ENCODE measurements around the gene CIZ1. TPM values are rescaled to one million over a fixed set of nuclear protein-coding genes. Genes with fewer than 3 reads are reported as not detected.

CIZ1 gene
- total and polyA plus RNA-seq, 4 donors: 36.6 to 83.7 (median 50.5) TPM

DNA sequence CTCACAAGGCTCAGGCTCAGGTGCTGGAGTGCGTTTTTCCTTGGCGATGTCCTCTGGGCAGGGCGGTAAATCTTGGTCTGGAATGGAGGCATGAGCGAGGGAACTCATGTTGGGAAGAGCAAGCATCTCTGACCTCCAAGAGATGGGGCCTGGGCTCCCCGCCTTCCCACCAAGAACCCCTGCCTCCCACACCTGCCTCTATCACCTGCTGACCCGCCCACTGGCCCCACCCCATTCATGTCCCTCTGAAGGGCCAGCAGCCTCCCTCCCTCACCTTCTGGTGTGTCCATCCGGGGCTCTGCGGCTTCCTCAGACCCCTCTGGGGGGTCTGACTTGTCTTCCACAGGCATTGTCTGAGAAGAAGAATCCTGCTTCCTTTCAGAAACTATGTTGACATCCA, 10.9 kb downstream of the CIZ1 start:
- no peak overlapping the region for H3K4me3 ChIP-seq
- 97% methylated on average over 8 of the region's 8 CpGs for WGBS, 2 donors
- peaks cover 0 to 6% (median 0%) of the 10 kb centered on the region in 4 donors for H3K9me3 ChIP-seq (ENCODE audit: control insufficient read depth in 4 of 4, insufficient read depth in 3 of 4, low read length in 3 of 4)
- no peak overlapping the region for H3K27ac ChIP-seq (ENCODE audit: low read depth in 1 of 2, low read length in 1 of 2)
- no peak for ATAC-seq (ENCODE audit: insufficient read depth, low FRiP score)
- H3K9ac ChIP-seq (ENCODE audit: insufficient read depth in 1 of 2, low read length in 2 of 2): no peak overlapping the region
- H3K36me3 ChIP-seq (ENCODE audit: control insufficient read depth in 4 of 4, insufficient read depth in 4 of 4, low read length in 4 of 4): peaks cover 32 to 60% (median 52%) of the 10 kb centered on the region in 4 donors
- no peaks in the 10 kb centered on the region for H3K4me1 ChIP-seq (ENCODE audit: control insufficient read depth in 5 of 5, insufficient read depth in 5 of 5, low read length in 5 of 5)
- H3K27me3 ChIP-seq (ENCODE audit: control insufficient read depth in 3 of 3, insufficient read depth in 3 of 3, low read length in 2 of 3): no peaks in the 10 kb centered on the region
- TF ChIP-seq, protein P1, sequence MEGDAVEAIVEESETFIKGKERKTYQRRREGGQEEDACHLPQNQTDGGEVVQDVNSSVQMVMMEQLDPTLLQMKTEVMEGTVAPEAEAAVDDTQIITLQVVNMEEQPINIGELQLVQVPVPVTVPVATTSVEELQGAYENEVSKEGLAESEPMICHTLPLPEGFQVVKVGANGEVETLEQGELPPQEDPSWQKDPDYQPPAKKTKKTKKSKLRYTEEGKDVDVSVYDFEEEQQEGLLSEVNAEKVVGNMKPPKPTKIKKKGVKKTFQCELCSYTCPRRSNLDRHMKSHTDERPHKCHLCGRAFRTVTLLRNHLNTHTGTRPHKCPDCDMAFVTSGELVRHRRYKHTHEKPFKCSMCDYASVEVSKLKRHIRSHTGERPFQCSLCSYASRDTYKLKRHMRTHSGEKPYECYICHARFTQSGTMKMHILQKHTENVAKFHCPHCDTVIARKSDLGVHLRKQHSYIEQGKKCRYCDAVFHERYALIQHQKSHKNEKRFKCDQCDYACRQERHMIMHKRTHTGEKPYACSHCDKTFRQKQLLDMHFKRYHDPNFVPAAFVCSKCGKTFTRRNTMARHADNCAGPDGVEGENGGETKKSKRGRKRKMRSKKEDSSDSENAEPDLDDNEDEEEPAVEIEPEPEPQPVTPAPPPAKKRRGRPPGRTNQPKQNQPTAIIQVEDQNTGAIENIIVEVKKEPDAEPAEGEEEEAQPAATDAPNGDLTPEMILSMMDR (IDR thresholded peaks at IDR 0.05; ENCODE audit: control extremely low read depth, extremely low read depth): no peak
- no peak for DNase-seq

DNA sequence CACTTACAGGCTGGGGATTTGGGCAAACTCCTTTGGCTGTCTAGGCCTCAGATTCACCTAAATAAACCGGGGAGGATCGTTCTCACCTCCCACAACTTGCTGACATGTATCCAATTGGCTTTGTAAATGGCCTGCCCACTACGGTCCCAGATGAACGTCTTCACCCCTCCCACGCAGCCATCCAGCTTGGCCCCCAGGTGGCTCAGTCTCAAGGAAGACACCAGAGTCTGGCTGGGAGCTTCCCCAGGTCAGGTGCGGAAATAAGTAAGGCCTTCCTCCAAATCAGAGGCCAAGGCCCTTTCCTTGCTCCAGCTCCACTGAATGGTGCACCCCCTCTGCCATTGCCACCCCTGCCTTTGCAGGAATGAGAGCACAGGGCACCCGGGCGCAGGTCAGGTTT, 11.4 kb downstream of the CIZ1 start:
- Histone ChIP-seq H3K27me3 (ENCODE audit: control insufficient read depth in 3 of 3, insufficient read depth in 3 of 3, low read length in 2 of 3) (no peaks in the 10 kb centered on the region), H3K27ac (ENCODE audit: low read depth in 1 of 2, low read length in 1 of 2) (no peak overlapping the region), H3K4me1 (ENCODE audit: control insufficient read depth in 5 of 5, insufficient read depth in 5 of 5, low read length in 5 of 5) (no peaks in the 10 kb centered on the region), H3K9ac (ENCODE audit: insufficient read depth in 1 of 2, low read length in 2 of 2) (no peak overlapping the region), H3K9me3 (ENCODE audit: control insufficient read depth in 4 of 4, insufficient read depth in 3 of 4, low read length in 3 of 4) (peaks cover 0 to 6% (median 0%) of the 10 kb centered on the region in 4 donors), H3K4me3 (no peak overlapping the region), H3K36me3 (ENCODE audit: control insufficient read depth in 4 of 4, insufficient read depth in 4 of 4, low read length in 4 of 4) (peaks cover 32 to 60% (median 52%) of the 10 kb centered on the region in 4 donors)
- ATAC-seq (ENCODE audit: insufficient read depth, low FRiP score) (no peak), DNase-seq (no peak)
- TF ChIP-seq, protein P1 (IDR thresholded peaks at IDR 0.05; ENCODE audit: control extremely low read depth, extremely low read depth): no peak
- 96 to 98% methylated on average over 8 of the region's 8 CpGs for WGBS, 2 donors

- TF ChIP-seq, protein P1 (IDR thresholded peaks at IDR 0.05; ENCODE audit: control extremely low read depth, extremely low read depth): no peak
- Histone ChIP-seq H3K27me3 (ENCODE audit: control insufficient read depth in 3 of 3, insufficient read depth in 3 of 3, low read length in 2 of 3) (no peaks in the 10 kb centered on the region), H3K36me3 (ENCODE audit: control insufficient read depth in 4 of 4, insufficient read depth in 4 of 4, low read length in 4 of 4) (peaks cover 35 to 61% (median 52%) of the 10 kb centered on the region in 4 donors), H3K4me3 (no peak overlapping the region), H3K9me3 (ENCODE audit: control insufficient read depth in 4 of 4, insufficient read depth in 3 of 4, low read length in 3 of 4) (peaks cover 0 to 6% (median 0%) of the 10 kb centered on the region in 4 donors), H3K9ac (ENCODE audit: insufficient read depth in 1 of 2, low read length in 2 of 2) (no peak overlapping the region), H3K27ac (ENCODE audit: low read depth in 1 of 2, low read length in 1 of 2) (no peak overlapping the region), H3K4me1 (ENCODE audit: control insufficient read depth in 5 of 5, insufficient read depth in 5 of 5, low read length in 5 of 5) (no peaks in the 10 kb centered on the region)
- DNase-seq (no peak), ATAC-seq (ENCODE audit: insufficient read depth, low FRiP score) (no peak)
- whole genome bisulfite sequencing, 2 donors: 98 to 99% methylated on average over 11 of the region's 11 CpGs
These were observed 12.5 kb downstream of the CIZ1 start for GRCh38 chr9:128178806-128179431.

DNA sequence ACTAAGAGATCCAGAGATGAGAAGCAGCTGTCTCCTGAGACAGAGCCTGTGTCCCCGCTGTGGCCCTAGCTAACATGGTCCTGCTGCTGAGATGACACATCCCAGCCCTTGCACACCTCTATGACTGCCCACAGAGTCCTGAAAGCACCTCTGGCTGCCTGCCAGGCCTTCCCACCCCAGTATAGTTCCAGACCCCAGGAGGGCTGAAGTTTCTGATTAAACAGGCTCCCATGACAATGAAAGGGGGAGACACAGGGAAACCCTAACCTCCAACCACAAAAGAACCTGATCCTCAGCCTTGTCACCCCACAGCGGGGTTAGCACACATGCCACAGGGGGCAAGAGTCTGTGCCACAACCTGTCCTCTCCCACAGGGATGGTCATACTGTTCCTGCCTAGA, 15.6 kb downstream of the CIZ1 start:
- H3K27ac ChIP-seq (ENCODE audit: low read depth in 1 of 2, low read length in 1 of 2): no peak overlapping the region
- no peak for ATAC-seq (ENCODE audit: insufficient read depth, low FRiP score)
- H3K36me3 ChIP-seq (ENCODE audit: control insufficient read depth in 4 of 4, insufficient read depth in 4 of 4, low read length in 4 of 4): peaks cover 30 to 52% (median 45%) of the 10 kb centered on the region in 4 donors

More for the DNA sequence above, 15.6 kb downstream of the CIZ1 start:
- TF ChIP-seq, protein P1 (IDR thresholded peaks at IDR 0.05; ENCODE audit: control extremely low read depth, extremely low read depth): no peak
- DNase-seq: no peak
- H3K27me3 ChIP-seq (ENCODE audit: control insufficient read depth in 3 of 3, insufficient read depth in 3 of 3, low read length in 2 of 3): no peaks in the 10 kb centered on the region
- 96 to 97% methylated on average over 2 of the region's 2 CpGs for WGBS, 2 donors
- no peak overlapping the region for H3K4me3 ChIP-seq
- H3K4me1 ChIP-seq (ENCODE audit: control insufficient read depth in 5 of 5, insufficient read depth in 5 of 5, low read length in 5 of 5): no peaks in the 10 kb centered on the region
- peaks cover 0 to 6% (median 0%) of the 10 kb centered on the region in 4 donors for H3K9me3 ChIP-seq (ENCODE audit: control insufficient read depth in 4 of 4, insufficient read depth in 3 of 4, low read length in 3 of 4)
- H3K9ac ChIP-seq (ENCODE audit: insufficient read depth in 1 of 2, low read length in 2 of 2): no peak overlapping the region

All from lung (tissue), 12 donors.